Stimulated activated naive CD8-positive, alpha-beta T cell treated with anti-CD3 and anti-CD28 coated beads, Interleukin-15, amount 100 ng/mL, for 72 hours (primary cell): ENCODE data around the gene TRMT1L.

Experiments
- ATAC-seq: fragments of 150-1000 bp; cut with Tn5 transposase; 2 replicates; pipeline ENCODE4 v1.10.0; 2021; ENCODE audit warnings: mild to moderate bottlenecking, moderate library complexity
- DNase-seq, 2 donors: peaks; one replicate each; pipeline ENCODE4 v3.0.0; 2021 to 2022
- H3K27ac Mint-ChIP-seq, 2 donors: one replicate each; pipeline ENCODE4 v1.8.0; 2022; ENCODE audit warnings: mild to moderate bottlenecking in 2 of 2, mixed read lengths in 2 of 2, moderate library complexity in 2 of 2
- H3K27me3 Mint-ChIP-seq: one replicate; pipeline ENCODE4 v1.8.0; 2022; ENCODE audit warnings: mixed read lengths
- H3K4me1 Mint-ChIP-seq: one replicate; pipeline ENCODE4 v1.8.0; 2022; ENCODE audit warnings: mild to moderate bottlenecking, mixed read lengths
- H3K4me3 Mint-ChIP-seq, 2 donors: one replicate each; pipeline ENCODE4 v1.8.0; 2022; ENCODE audit warnings: mild to moderate bottlenecking in 2 of 2, mixed read lengths in 2 of 2, moderate library complexity in 1 of 2
- H3K9me3 Mint-ChIP-seq, 2 donors: one replicate each; pipeline ENCODE4 v1.8.0; 2022; ENCODE audit warnings: mixed read lengths in 2 of 2

TRMT1L gene

GRCh38 chr1:185152187-185152767, 4.5 kb downstream of the TRMT1L start:
- Mint-ChIP-seq H3K4me1 (peaks cover 25% of the 10 kb centered on the region), H3K27ac (peak overlapping the region in 1 of 2 donors; percentile 8), H3K4me3 (no peak overlapping the region), H3K9me3 (no peaks in the 10 kb centered on the region), H3K27me3 (no peaks in the 10 kb centered on the region)
- ATAC-seq (no peak), DNase-seq (no peak)

GRCh38 chr1:185151215-185151614, 5.5 kb downstream of the TRMT1L start:
- Mint-ChIP-seq H3K27ac (no peak overlapping the region), H3K4me1 (peaks cover 25% of the 10 kb centered on the region), H3K27me3 (no peaks in the 10 kb centered on the region), H3K4me3 (no peak overlapping the region), H3K9me3 (no peaks in the 10 kb centered on the region)
- ATAC-seq, result no peak
- DNase-seq, result no peak

- H3K4me1 Mint-ChIP-seq, result peaks cover 5% of the 10 kb centered on the region
- no peaks in the 10 kb centered on the region for H3K9me3 Mint-ChIP-seq
- H3K27me3 Mint-ChIP-seq, result no peaks in the 10 kb centered on the region
- no peak overlapping the region for H3K4me3 Mint-ChIP-seq
- DNase-seq (no peak), ATAC-seq (no peak)
- no peak overlapping the region for H3K27ac Mint-ChIP-seq
Observed at GRCh38 chr1:185144233-185144632, 12.5 kb downstream of the TRMT1L start.

GRCh38 chr1:185139246-185139645, 17.5 kb downstream of the TRMT1L start:
- Mint-ChIP-seq H3K4me3 (no peak overlapping the region), H3K9me3 (no peaks in the 10 kb centered on the region), H3K27me3 (no peaks in the 10 kb centered on the region), H3K27ac (no peak overlapping the region), H3K4me1 (peaks cover 7% of the 10 kb centered on the region)
- DNase-seq (no peak), ATAC-seq (no peak)

- no peak overlapping the region for H3K4me3 Mint-ChIP-seq
- ATAC-seq (no peak), DNase-seq (no peak)
- H3K4me1 Mint-ChIP-seq, result peaks cover 7% of the 10 kb centered on the region
- H3K9me3 Mint-ChIP-seq, result no peaks in the 10 kb centered on the region
- H3K27me3 Mint-ChIP-seq, result no peaks in the 10 kb centered on the region
- H3K27ac Mint-ChIP-seq, result peak overlapping the region in 1 of 2 donors; percentile 72
Observed at GRCh38 chr1:185137896-185138545, 18.7 kb downstream of the TRMT1L start.

- Mint-ChIP-seq H3K4me3 (no peak overlapping the region), H3K27ac (no peak overlapping the region), H3K4me1 (peaks cover 2% of the 10 kb centered on the region), H3K27me3 (no peaks in the 10 kb centered on the region), H3K9me3 (peaks cover 0 to 6% of the 10 kb centered on the region in 2 donors)
- no peak for DNase-seq
- ATAC-seq, result no peak
Observed at GRCh38 chr1:185132534-185132933, 24.2 kb downstream of the TRMT1L start.

- ATAC-seq, result no peak
- DNase-seq, result no peak
- Mint-ChIP-seq H3K9me3 (peaks cover 0 to 6% of the 10 kb centered on the region in 2 donors), H3K27me3 (no peaks in the 10 kb centered on the region), H3K27ac (peak overlapping the region in 1 of 2 donors; percentile 61), H3K4me3 (no peak overlapping the region), H3K4me1 (no peaks in the 10 kb centered on the region)
Observed at GRCh38 chr1:185129708-185130107, 27.0 kb downstream of the TRMT1L start.

GRCh38 chr1:185112356-185112755, 44.4 kb downstream of the TRMT1L start:
- no peak for DNase-seq
- H3K27ac Mint-ChIP-seq, result no peak overlapping the region
- peaks cover 11 to 16% of the 10 kb centered on the region in 2 donors for H3K9me3 Mint-ChIP-seq
- no peaks in the 10 kb centered on the region for H3K4me1 Mint-ChIP-seq
- no peak overlapping the region for H3K4me3 Mint-ChIP-seq
- no peaks in the 10 kb centered on the region for H3K27me3 Mint-ChIP-seq
- no peak for ATAC-seq

- DNase-seq (no peak), ATAC-seq (no peak)
- no peaks in the 10 kb centered on the region for H3K4me1 Mint-ChIP-seq
- H3K4me3 Mint-ChIP-seq, result no peak overlapping the region
- H3K9me3 Mint-ChIP-seq, result peaks cover 11 to 16% of the 10 kb centered on the region in 2 donors
- H3K27me3 Mint-ChIP-seq, result no peaks in the 10 kb centered on the region
- no peak overlapping the region for H3K27ac Mint-ChIP-seq
Observed at GRCh38 chr1:185111873-185112272, 44.9 kb downstream of the TRMT1L start.

GRCh38 chr1:185110145-185110544, 46.6 kb downstream of the TRMT1L start:
- no peaks in the 10 kb centered on the region for H3K4me1 Mint-ChIP-seq
- no peak for DNase-seq
- H3K27me3 Mint-ChIP-seq, result no peaks in the 10 kb centered on the region
- H3K27ac Mint-ChIP-seq, result no peak overlapping the region
- no peak overlapping the region for H3K4me3 Mint-ChIP-seq
- H3K9me3 Mint-ChIP-seq, result peaks cover 27 to 30% of the 10 kb centered on the region in 2 donors
- ATAC-seq, result no peak

GRCh38 chr1:185108321-185108720, 48.4 kb downstream of the TRMT1L start:
- Mint-ChIP-seq H3K4me3 (no peak overlapping the region), H3K9me3 (peaks cover 27 to 31% of the 10 kb centered on the region in 2 donors), H3K27me3 (no peaks in the 10 kb centered on the region), H3K27ac (no peak overlapping the region), H3K4me1 (no peaks in the 10 kb centered on the region)
- ATAC-seq (no peak), DNase-seq (no peak)

- Mint-ChIP-seq H3K27me3 (no peaks in the 10 kb centered on the region), H3K4me1 (no peaks in the 10 kb centered on the region), H3K4me3 (no peak overlapping the region), H3K9me3 (peaks cover 24 to 27% of the 10 kb centered on the region in 2 donors), H3K27ac (no peak overlapping the region)
- DNase-seq (no peak), ATAC-seq (no peak)
Observed at GRCh38 chr1:185105121-185105520, 51.6 kb downstream of the TRMT1L start.

GRCh38 chr1:185104083-185104482, 52.7 kb downstream of the TRMT1L start:
- ATAC-seq, result no peak
- H3K4me3 Mint-ChIP-seq, result no peak overlapping the region
- H3K9me3 Mint-ChIP-seq, result peaks cover 18 to 21% of the 10 kb centered on the region in 2 donors
- DNase-seq, result no peak
- no peaks in the 10 kb centered on the region for H3K4me1 Mint-ChIP-seq
- no peaks in the 10 kb centered on the region for H3K27me3 Mint-ChIP-seq
- H3K27ac Mint-ChIP-seq, result no peak overlapping the region

GRCh38 chr1:185096531-185096930, 60.2 kb downstream of the TRMT1L start:
- ATAC-seq (no peak), DNase-seq (no peak)
- Mint-ChIP-seq H3K27ac (peak overlapping the region in 1 of 2 donors; percentile 88), H3K4me1 (no peaks in the 10 kb centered on the region), H3K9me3 (no peaks in the 10 kb centered on the region), H3K27me3 (no peaks in the 10 kb centered on the region), H3K4me3 (no peak overlapping the region)

- ATAC-seq (no peak), DNase-seq (no peak)
- no peaks in the 10 kb centered on the region for H3K27me3 Mint-ChIP-seq
- H3K9me3 Mint-ChIP-seq, result no peaks in the 10 kb centered on the region
- H3K27ac Mint-ChIP-seq, result no peak overlapping the region
- H3K4me3 Mint-ChIP-seq, result no peak overlapping the region
- H3K4me1 Mint-ChIP-seq, result no peaks in the 10 kb centered on the region
Observed at GRCh38 chr1:185094761-185095160, 62.0 kb downstream of the TRMT1L start.

- Mint-ChIP-seq H3K4me1 (peaks cover under 1% of the 10 kb centered on the region), H3K4me3 (no peak overlapping the region), H3K27me3 (no peaks in the 10 kb centered on the region), H3K9me3 (no peaks in the 10 kb centered on the region), H3K27ac (no peak overlapping the region)
- DNase-seq, result no peak
- no peak for ATAC-seq
Observed at GRCh38 chr1:185091480-185091879, 65.3 kb downstream of the TRMT1L start.

GRCh38 chr1:185087746-185088145, 69.0 kb downstream of the TRMT1L start:
- DNase-seq, result no peak
- Mint-ChIP-seq H3K27ac (no peak overlapping the region), H3K9me3 (no peaks in the 10 kb centered on the region), H3K4me3 (no peak overlapping the region), H3K4me1 (peaks cover 7% of the 10 kb centered on the region), H3K27me3 (no peaks in the 10 kb centered on the region)
- no peak for ATAC-seq
